ENCODE data around the gene MAL.

MAL gene

DNA sequence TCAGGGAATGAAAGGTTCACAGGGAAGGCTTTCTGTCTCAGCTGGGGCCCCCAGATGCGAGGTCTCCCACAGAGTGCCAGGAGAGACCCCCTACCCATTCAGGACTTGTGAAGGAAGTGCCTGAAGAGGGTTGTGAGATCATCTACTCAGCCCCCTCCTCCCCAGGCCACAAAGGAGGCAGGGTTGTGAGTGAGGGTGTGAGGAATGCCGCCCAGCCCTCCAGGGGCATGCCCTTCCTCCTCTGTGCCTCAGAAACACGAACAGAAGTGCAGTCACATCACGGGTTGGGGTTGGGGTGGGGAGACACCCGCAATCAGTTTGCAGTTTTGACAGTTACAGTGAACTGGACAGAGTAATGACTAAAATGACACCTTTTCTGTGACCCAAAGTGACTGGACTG, 5.0 kb downstream of the MAL start:
- no peak for TF ChIP-seq CTCF (conservative IDR thresholded peaks at IDR 0.05)
- H3K27ac ChIP-seq, result no peak overlapping the region

DNA sequence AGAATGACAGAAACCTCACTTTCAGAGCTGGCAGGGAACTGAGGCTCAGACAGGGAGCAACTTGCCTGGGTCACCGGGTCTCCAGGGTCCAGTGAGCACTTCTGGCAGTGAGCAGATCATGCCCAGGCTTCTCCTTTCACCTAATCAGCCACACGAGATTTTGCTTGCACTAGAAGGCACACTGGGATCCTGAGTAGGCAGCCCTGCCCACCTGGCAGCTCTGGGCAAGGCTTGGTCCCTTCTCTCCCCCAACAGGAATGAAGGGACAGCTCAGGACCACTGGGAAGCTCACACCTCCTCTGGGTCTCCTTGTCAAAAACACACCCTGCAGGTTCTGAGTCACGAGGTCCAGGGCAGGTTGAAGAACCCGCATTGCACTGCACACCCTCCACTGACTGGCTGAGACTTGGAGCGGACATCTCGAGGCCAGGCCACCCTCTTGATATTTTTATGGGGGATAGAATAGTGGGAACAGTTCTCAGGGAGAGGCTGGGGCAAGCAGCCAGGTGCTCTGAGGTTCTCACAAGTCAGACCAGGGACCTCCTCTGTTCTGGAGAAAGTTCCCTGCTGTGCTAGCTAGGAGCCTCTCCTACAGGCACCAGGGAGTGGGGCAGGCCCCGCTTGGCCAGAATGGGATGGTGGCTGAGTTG, 5.7 kb downstream of the MAL start:
- H3K27ac ChIP-seq, result peak overlapping the region; percentile 47
- no peak for TF ChIP-seq CTCF (conservative IDR thresholded peaks at IDR 0.05)

GRCh38 chr2:95031726-95032116, 6.2 kb downstream of the MAL start:
- H3K27ac ChIP-seq, result peak overlapping the region; percentile 47
- TF ChIP-seq CTCF (conservative IDR thresholded peaks at IDR 0.05), result no peak

DNA sequence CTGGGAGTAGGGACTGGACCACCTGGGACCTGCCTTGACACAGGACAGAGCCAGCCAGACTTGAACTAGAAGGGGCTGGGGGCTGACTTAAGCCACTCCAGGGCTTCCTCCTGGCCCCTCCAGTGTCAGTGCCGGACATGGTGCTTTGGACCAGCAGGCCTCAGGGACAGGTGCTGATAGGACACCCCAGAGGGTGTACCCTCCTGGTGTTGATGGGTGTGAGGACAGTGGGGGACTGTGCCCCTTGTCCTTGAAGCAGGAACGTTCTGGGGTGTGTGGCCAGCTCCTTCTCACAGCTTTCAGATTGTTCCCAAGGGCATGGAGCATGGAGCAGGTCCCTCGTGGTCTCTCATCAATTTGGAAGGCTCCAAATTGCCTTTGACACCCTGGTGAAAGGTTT, 6.8 kb downstream of the MAL start:
- H3K27ac ChIP-seq, result 0 out of 2 replicates have a peak overlapping the region, but pooled peaks have one; percentile 47
- no peak for TF ChIP-seq CTCF (conservative IDR thresholded peaks at IDR 0.05)

- H3K27ac ChIP-seq, result no peak overlapping the region
- no peak for TF ChIP-seq CTCF (conservative IDR thresholded peaks at IDR 0.05)
These were observed 7.5 kb downstream of the MAL start for GRCh38 chr2:95032868-95033603.

GRCh38 chr2:95034221-95034620, 8.7 kb downstream of the MAL start:
- no peak for TF ChIP-seq CTCF (conservative IDR thresholded peaks at IDR 0.05)
- H3K27ac ChIP-seq, result no peak overlapping the region

GRCh38 chr2:95034818-95035217, 9.3 kb downstream of the MAL start:
- no peak for TF ChIP-seq CTCF (conservative IDR thresholded peaks at IDR 0.05)
- H3K27ac ChIP-seq, result no peak overlapping the region
